Liver (tissue), 9 donors: ENCODE measurements around the gene PNPLA3. TPM values are rescaled to one million over a fixed set of nuclear protein-coding genes. Genes with fewer than 3 reads are reported as not detected.

Source experiments
- DNase-seq: peaks from one replicate; pipeline ENCODE4 v3.0.0-alpha.2; 2017; ENCODE audit warnings: low spot score
- H3K27ac ChIP-seq, 2 donors: one replicate each; pipeline ENCODE4 v1.7.0; 2013; ENCODE audit warnings: inconsistent platforms in 2 of 2, low read length in 2 of 2, control low read depth in 1 of 2, low read depth in 1 of 2, mild to moderate bottlenecking in 1 of 2
- H3K27me3 ChIP-seq, 4 donors: one replicate each; pipeline versions ENCODE4 v1.6.1 to v1.7.0; 2013; ENCODE audit warnings: low read length in 3 of 4, inconsistent platforms in 1 of 4, mild to moderate bottlenecking in 1 of 4, moderate library complexity in 1 of 4; ENCODE audit not compliant: control insufficient read depth in 4 of 4, insufficient read depth in 4 of 4
- H3K36me3 ChIP-seq, 4 donors: one replicate each; pipeline versions ENCODE4 v1.6.1 to v1.7.0; 2013; ENCODE audit warnings: low read length in 3 of 4, mild to moderate bottlenecking in 3 of 4, low read depth in 1 of 4, moderate library complexity in 1 of 4; ENCODE audit not compliant: control insufficient read depth in 4 of 4, insufficient read depth in 3 of 4
- H3K4me1 ChIP-seq, 4 donors: one replicate each; pipeline versions ENCODE4 v1.6.1 to v1.7.0; 2013; ENCODE audit warnings: low read length in 3 of 4, mild to moderate bottlenecking in 3 of 4, moderate library complexity in 1 of 4; ENCODE audit not compliant: control insufficient read depth in 4 of 4, insufficient read depth in 4 of 4
- H3K4me3 ChIP-seq, 3 donors: one replicate each; pipeline versions ENCODE4 v1.6.1 to v1.7.0; 2013; ENCODE audit warnings: low read length in 3 of 3, control low read depth in 1 of 3, low read depth in 1 of 3, mild to moderate bottlenecking in 1 of 3
- H3K9ac ChIP-seq, 2 donors: one replicate each; pipeline ENCODE4 v1.7.0; 2013; ENCODE audit warnings: low read length in 2 of 2, mild to moderate bottlenecking in 2 of 2, moderate library complexity in 2 of 2, control low read depth in 1 of 2, low read depth in 1 of 2
- H3K9me3 ChIP-seq, 4 donors: one replicate each; pipeline versions ENCODE4 v1.6.1 to v1.7.0; 2013; ENCODE audit warnings: low read length in 3 of 4; ENCODE audit not compliant: control insufficient read depth in 4 of 4
- EGR1 ChIP-seq, 2 donors: IDR thresholded peaks; 2 replicates each; pipeline ENCODE4 v1.6.1; 2016 to 2018; ENCODE audit warnings: antibody characterized with exemption in 2 of 2, low read depth in 2 of 2
- FOXA1 ChIP-seq: IDR thresholded peaks from 2 replicates; pipeline ENCODE4 v1.6.1; 2016; ENCODE audit warnings: antibody characterized with exemption
- FOXA2 ChIP-seq: IDR thresholded peaks from 2 replicates; pipeline ENCODE4 v1.6.1; 2016; ENCODE audit warnings: antibody characterized with exemption
- GABPA ChIP-seq, 2 donors: IDR thresholded peaks in 1 of 2; conservative IDR thresholded peaks in 1 of 2; 2 replicates each; pipeline ENCODE4 v1.6.1; 2016; ENCODE audit warnings: antibody characterized with exemption in 2 of 2, mild to moderate bottlenecking in 1 of 2, moderate library complexity in 1 of 2
- HNF4A ChIP-seq, 2 donors: conservative IDR thresholded peaks; 2 replicates each; pipeline ENCODE4 v1.6.1; 2016; ENCODE audit warnings: antibody characterized with exemption in 2 of 2, mild to moderate bottlenecking in 2 of 2
- NR2F2 ChIP-seq: IDR thresholded peaks from 2 replicates; pipeline ENCODE4 v1.6.1; 2016; ENCODE audit warnings: antibody characterized with exemption
- RXRA ChIP-seq, 2 donors: IDR thresholded peaks; 2 replicates each; pipeline ENCODE4 v1.6.1; 2017 to 2018; ENCODE audit warnings: antibody characterized with exemption in 2 of 2, mild to moderate bottlenecking in 1 of 2
- SP1 ChIP-seq: IDR thresholded peaks from 2 replicates; pipeline ENCODE4 v1.6.1; 2018; ENCODE audit warnings: antibody characterized with exemption, mild to moderate bottlenecking
- TAF1 ChIP-seq: conservative IDR thresholded peaks from 2 replicates; pipeline ENCODE4 v1.6.1; 2016; ENCODE audit warnings: antibody characterized with exemption, mild to moderate bottlenecking
- whole genome bisulfite sequencing: extraction: QIAGEN DNeasy Blood & Tissue Kit; methylation state at CpG from one replicate; pipeline ENCODE4 v1.1.7; 2013; 5-methylcytosine and 5-hydroxymethylcytosine counted together
- polyA plus RNA-seq, 2 donors: library from polyadenylated mRNA; stranded (reverse) in 1 of 2; unstranded in 1 of 2; fragments of 200-250 nt in 1 of 2; fragments of >200 nt in 1 of 2; fragmentation: Nextera tagmentation in 1 of 2; extraction: Ambion mirVana in 1 of 2; gene quantifications; one replicate each; pipeline versions ENCODE4 v1.2.1 to v1.2.3, GENCODE V29; 2013 to 2015
- total RNA-seq, 2 donors: library from RNA; depleted of rRNA; stranded (reverse); fragments of >200 nt; gene quantifications; one replicate each; pipeline ENCODE4 v1.2.3, GENCODE V29; 2014
- TF ChIP-seq, protein P1 (sequence below): IDR thresholded peaks from 2 replicates; pipeline ENCODE4 v1.6.1; 2016; ENCODE audit warnings: antibody characterized with exemption
- TF ChIP-seq, protein P2 (sequence below): IDR thresholded peaks from 2 replicates; pipeline ENCODE4 v1.6.1; 2016; ENCODE audit warnings: antibody characterized with exemption
- TF ChIP-seq, protein P3 (sequence below): IDR thresholded peaks from 2 replicates; pipeline ENCODE4 v1.6.1; 2016; ENCODE audit warnings: antibody characterized with exemption, mild to moderate bottlenecking
- TF ChIP-seq, protein P4 (sequence below): fragments of 150-350 bp; IDR thresholded peaks from 2 replicates; pipeline ENCODE4 v1.5.1; 2017; ENCODE audit warnings: improper control_type of control experiment, low read depth, low read length; ENCODE audit not compliant: missing input control
- TF ChIP-seq, protein P5 (sequence below): IDR thresholded peaks from 2 replicates; pipeline ENCODE4 v1.6.1; 2016; ENCODE audit warnings: antibody characterized with exemption
- donor health status: healthy.
- donor health status: healthy.
- donor health status: healthy.
- donor health status: healthy.
- donor health status: healthy.

Gene PNPLA3
- total and polyA plus RNA-seq, 4 donors = 15.9 to 59.1 (median 24.8) TPM

DNA sequence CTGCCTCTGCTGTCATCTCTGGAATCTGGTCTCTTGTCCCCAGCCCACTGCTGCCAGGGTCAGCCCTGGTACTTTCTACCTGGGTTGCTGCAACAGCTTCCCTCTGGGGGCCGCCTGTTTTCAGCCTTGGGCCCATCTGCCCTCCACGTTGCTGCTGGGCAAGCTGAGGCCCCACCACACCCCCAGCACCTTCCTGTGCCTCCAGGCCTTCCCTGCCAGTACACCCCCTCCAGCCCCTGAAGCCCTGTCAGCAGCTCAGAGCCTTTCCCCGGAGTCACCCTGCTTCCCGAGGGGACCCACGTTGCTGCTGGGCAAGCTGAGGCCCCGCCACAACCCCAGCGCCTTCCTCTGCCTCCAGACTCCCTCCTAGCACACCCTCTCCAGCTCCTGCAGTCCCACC, 28.4 kb downstream of the PNPLA3 start:
- H3K36me3 ChIP-seq = peaks cover 3 to 8% (median 4%) of the 10 kb centered on the region in 4 donors
- no peak overlapping the region for H3K4me3 ChIP-seq
- H3K9ac ChIP-seq = no peak overlapping the region
- WGBS = 51% methylated on average over 7 of the region's 7 CpGs
- peaks cover 2 to 27% (median 17%) of the 10 kb centered on the region in 4 donors for H3K4me1 ChIP-seq
- TF ChIP-seq EGR1 (IDR thresholded peaks at IDR 0.05; ENCODE audit: low read depth in 2 of 2) (no peak), SP1 (no peak), FOXA2 (no peak), NR2F2 (no peak), TAF1 (no peak), HNF4A (conservative IDR thresholded peaks at IDR 0.05) (no peak), GABPA (IDR thresholded peaks at IDR 0.05 in 1 of 2, conservative IDR thresholded peaks at IDR 0.05 in 1 of 2) (no peak), RXRA (IDR thresholded peaks at IDR 0.05) (no peak), FOXA1 (no peak)
- TF ChIP-seq, protein P1, sequence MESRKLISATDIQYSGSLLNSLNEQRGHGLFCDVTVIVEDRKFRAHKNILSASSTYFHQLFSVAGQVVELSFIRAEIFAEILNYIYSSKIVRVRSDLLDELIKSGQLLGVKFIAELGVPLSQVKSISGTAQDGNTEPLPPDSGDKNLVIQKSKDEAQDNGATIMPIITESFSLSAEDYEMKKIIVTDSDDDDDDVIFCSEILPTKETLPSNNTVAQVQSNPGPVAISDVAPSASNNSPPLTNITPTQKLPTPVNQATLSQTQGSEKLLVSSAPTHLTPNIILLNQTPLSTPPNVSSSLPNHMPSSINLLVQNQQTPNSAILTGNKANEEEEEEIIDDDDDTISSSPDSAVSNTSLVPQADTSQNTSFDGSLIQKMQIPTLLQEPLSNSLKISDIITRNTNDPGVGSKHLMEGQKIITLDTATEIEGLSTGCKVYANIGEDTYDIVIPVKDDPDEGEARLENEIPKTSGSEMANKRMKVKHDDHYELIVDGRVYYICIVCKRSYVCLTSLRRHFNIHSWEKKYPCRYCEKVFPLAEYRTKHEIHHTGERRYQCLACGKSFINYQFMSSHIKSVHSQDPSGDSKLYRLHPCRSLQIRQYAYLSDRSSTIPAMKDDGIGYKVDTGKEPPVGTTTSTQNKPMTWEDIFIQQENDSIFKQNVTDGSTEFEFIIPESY = no peak
- TF ChIP-seq, protein P2, sequence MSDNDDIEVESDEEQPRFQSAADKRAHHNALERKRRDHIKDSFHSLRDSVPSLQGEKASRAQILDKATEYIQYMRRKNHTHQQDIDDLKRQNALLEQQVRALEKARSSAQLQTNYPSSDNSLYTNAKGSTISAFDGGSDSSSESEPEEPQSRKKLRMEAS = no peak
- TF ChIP-seq, protein P3, sequence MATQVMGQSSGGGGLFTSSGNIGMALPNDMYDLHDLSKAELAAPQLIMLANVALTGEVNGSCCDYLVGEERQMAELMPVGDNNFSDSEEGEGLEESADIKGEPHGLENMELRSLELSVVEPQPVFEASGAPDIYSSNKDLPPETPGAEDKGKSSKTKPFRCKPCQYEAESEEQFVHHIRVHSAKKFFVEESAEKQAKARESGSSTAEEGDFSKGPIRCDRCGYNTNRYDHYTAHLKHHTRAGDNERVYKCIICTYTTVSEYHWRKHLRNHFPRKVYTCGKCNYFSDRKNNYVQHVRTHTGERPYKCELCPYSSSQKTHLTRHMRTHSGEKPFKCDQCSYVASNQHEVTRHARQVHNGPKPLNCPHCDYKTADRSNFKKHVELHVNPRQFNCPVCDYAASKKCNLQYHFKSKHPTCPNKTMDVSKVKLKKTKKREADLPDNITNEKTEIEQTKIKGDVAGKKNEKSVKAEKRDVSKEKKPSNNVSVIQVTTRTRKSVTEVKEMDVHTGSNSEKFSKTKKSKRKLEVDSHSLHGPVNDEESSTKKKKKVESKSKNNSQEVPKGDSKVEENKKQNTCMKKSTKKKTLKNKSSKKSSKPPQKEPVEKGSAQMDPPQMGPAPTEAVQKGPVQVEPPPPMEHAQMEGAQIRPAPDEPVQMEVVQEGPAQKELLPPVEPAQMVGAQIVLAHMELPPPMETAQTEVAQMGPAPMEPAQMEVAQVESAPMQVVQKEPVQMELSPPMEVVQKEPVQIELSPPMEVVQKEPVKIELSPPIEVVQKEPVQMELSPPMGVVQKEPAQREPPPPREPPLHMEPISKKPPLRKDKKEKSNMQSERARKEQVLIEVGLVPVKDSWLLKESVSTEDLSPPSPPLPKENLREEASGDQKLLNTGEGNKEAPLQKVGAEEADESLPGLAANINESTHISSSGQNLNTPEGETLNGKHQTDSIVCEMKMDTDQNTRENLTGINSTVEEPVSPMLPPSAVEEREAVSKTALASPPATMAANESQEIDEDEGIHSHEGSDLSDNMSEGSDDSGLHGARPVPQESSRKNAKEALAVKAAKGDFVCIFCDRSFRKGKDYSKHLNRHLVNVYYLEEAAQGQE = no peak
- TF ChIP-seq, protein P4, sequence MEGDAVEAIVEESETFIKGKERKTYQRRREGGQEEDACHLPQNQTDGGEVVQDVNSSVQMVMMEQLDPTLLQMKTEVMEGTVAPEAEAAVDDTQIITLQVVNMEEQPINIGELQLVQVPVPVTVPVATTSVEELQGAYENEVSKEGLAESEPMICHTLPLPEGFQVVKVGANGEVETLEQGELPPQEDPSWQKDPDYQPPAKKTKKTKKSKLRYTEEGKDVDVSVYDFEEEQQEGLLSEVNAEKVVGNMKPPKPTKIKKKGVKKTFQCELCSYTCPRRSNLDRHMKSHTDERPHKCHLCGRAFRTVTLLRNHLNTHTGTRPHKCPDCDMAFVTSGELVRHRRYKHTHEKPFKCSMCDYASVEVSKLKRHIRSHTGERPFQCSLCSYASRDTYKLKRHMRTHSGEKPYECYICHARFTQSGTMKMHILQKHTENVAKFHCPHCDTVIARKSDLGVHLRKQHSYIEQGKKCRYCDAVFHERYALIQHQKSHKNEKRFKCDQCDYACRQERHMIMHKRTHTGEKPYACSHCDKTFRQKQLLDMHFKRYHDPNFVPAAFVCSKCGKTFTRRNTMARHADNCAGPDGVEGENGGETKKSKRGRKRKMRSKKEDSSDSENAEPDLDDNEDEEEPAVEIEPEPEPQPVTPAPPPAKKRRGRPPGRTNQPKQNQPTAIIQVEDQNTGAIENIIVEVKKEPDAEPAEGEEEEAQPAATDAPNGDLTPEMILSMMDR = no peak
- TF ChIP-seq, protein P5, sequence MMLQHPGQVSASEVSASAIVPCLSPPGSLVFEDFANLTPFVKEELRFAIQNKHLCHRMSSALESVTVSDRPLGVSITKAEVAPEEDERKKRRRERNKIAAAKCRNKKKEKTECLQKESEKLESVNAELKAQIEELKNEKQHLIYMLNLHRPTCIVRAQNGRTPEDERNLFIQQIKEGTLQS = no peak
- DNase-seq = no peak
- no peaks in the 10 kb centered on the region for H3K9me3 ChIP-seq
- no peak overlapping the region for H3K27ac ChIP-seq
- H3K27me3 ChIP-seq = no peaks in the 10 kb centered on the region
